Activated CD4-positive, CD25-positive, alpha-beta regulatory T cell treated with anti-CD3 and anti-CD28 coated beads, Interleukin-2, amount 50 U/mL, for 24 hours (primary cell): ENCODE measurements around the gene SPECC1L.
A peak's percentile ranks its signal among the peaks of the same experiment; 100 is the strongest.

ENCODE experiments used
- ATAC-seq, 2 donors: fragments of 150-1000 bp; cut with Tn5 transposase; one replicate each; pipeline ENCODE4 v1.10.0; 2021; ENCODE audit warnings: mild to moderate bottlenecking in 1 of 2, moderate library complexity in 1 of 2

Gene SPECC1L

DNA sequence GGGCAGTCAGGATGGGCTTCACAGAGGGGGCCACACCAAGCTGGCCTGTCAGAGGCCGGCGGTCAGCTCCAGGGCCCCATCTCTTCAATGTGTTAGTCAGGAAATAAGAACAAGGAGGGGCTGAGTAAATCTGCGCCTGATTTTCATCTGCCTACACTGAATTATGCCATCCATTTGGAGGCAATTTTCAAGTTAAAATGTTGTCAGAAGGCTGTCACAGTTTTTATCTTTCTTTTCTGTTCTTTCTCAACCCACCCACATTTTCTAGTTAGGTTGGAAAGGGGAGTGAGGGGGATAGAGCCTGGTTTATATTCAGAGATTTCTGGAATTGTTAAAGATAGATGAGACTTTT, 175.6 kb downstream of the SPECC1L start:
- no peak for ATAC-seq

DNA sequence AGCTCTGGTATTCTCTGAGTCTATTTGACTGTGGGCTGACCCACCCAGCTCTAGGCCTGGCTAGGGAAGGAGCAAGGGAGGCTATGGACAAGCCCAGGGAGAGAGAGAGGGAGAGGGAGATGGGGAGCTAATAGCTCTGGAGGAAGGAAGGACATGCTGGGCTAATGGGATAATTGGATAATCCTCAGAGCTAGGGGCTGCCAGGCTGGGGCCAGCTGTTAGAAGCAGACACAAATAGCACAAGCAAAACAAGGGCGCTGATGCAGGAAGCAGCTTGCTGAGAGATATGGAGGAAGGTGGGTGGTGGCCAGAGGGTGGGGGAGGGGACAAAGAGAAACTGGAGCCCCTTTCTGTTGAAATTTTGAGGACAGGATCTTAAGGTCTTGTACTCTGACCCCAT, 180.0 kb downstream of the SPECC1L start:
- ATAC-seq, result no peak

DNA sequence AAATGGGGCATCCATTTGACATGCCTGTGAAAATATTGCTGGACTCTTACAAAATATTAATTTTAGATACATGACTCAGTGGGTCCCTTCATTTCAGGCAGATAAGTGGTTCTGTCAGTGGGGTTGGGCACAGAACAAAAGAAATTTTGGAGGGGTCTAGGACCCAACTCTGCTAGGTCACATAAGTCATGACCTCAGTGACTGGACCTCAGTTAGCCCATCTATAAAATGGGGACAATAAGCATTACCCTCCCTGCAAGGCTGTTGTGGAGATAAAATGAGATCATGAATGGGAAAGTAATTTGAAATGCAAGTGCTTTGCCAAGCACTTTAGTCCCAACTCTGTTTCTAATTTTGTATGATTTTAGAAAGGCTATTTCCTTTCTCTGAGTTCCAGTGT, 180.5 kb downstream of the SPECC1L start:
- ATAC-seq, result no peak

DNA sequence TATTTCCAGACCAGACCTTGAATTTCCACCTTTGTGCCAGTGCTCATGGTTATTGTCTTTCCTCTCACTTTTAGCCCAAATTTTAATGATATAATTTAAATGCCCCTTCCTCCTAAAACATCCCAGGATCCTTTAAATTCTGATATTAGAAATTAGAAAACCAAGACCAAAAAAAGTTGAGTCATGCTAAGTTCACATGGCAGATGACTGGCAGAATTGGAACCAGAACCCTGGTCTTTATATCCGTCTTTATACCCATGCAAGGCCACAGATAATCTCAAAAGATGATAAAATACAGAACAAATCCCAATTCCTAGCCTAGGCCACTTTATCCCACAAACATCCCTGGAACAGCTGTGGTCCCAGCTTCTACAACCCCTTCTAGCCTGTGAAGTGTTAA, 183.2 kb downstream of the SPECC1L start:
- no peak for ATAC-seq

DNA sequence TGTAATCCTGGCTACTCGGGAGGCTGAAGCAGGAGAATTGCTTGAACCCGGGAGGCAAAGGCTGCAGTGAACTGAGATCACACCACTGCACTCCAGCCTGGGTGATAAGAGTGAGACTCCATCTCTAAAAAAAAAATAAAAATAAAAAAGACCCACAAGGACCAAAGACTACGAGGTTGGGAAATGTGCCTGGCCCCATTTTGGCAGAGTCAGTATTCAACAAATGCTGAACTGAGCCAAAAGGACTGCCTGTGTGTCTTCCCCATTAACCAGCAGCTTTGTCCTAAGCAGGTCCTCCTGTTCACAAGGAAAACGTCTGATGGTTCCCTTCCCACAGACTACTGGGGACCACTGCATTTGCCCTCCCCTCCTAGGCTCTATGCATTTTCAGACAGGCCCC, 184.4 kb downstream of the SPECC1L start:
- ATAC-seq, result no peak

DNA sequence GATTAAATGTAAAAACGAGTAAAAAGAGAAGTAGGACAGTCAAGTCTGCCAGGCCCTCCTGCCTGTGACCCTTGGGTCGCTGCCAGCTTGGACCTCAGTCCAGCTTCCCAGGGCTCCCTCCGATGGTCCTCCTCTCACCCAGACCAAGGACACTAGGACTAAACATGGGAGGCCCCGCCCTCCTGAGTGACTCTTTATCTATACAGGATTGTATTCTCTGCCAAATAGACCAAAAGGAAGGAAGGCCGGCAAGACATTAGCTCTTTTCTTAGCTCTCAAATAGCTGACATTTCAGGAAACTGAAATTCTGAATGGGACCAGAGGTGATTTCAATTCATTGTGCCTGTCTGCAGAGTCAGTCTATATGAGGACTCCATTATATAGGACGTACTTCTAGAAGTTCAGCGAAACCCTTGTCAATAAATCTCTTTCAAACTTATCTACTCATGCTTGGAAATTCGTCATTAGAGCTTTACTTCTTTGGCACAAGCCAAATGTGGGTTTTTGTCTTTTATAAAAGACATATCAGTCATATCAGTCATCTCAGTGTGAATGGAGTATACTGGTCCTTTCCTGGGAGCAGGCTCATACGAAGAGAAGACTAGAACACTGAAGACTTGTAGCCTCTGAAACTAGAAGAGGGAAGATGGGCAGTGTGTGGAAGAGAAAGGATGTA, 185.3 kb downstream of the SPECC1L start:
- ATAC-seq, result no peak

DNA sequence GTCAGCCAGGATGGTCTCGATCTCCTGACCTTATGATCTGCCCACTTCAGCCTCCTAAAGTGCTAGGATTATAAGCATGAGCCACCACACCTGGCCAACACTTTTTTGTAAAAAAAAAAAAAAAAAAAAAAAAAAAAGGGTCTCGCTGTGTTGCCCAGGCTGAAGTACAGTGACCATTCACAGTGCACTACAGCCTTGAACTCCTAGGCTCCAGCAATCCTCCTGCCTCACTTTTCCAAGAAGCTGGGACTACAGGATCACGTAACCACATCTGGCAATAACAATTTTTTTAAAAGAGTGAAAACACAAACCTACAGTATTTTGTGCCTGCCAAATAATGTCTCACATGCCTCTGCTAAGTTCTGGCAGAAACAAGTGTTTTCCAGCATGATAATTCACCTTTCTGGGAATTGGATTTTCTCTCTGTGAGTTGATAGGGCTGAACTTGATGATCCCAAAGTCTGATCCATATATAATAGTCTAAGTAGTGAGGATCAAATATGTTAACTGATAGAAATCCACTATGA, 187.3 kb downstream of the SPECC1L start:
- ATAC-seq, result no peak

DNA sequence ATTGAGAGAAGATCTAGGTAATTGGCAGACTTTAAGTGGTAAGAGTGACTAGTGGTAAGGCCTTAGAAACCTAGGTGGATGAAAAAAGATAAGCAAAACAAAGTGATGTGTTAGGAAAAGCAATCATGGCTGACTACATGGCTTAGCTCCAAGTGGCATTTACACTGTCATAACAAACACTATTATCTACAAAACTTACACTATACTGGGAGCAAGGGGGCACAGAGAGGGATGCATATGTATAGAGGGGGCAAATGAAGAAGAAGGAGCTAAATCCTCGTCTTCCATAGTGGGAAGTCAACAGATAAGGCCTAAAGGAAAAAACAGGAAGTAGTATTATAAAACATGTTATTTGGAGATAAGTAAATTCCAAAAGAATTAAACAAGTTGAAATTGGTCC, 189.3 kb downstream of the SPECC1L start:
- ATAC-seq, result no peak

DNA sequence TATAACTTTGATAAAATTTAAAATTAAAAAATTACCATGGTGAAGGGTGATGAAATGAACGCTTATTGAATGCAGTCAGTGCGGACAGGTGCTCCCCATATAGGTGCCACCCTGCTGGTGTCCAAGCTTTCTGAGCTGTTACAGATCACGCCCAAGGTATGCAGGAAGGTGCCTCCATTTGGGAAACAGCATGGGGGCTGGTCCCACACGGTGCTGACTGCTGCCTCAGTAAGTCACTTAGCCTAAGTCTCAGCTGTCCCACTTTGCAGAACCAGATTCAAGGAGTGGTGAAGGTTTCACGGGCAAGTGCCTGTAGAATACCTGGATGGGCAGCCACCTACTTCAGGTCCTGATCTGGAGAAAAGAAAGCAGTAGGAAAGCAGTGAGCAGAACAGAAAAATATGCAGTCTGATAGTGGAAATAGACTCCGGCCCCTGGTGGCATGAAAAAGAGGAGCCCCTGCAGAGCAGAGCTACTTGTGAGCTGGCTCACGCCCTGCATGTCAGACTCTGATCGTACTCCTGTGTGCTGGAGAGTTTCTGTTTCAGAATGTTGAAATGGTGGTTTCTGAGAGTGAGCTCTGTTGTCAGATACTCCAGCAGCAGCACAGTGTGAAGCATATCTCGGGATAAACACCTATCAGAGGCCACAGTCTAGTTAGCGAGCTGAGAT, 189.9 kb downstream of the SPECC1L start:
- peak; percentile 88 to 95 for ATAC-seq

DNA sequence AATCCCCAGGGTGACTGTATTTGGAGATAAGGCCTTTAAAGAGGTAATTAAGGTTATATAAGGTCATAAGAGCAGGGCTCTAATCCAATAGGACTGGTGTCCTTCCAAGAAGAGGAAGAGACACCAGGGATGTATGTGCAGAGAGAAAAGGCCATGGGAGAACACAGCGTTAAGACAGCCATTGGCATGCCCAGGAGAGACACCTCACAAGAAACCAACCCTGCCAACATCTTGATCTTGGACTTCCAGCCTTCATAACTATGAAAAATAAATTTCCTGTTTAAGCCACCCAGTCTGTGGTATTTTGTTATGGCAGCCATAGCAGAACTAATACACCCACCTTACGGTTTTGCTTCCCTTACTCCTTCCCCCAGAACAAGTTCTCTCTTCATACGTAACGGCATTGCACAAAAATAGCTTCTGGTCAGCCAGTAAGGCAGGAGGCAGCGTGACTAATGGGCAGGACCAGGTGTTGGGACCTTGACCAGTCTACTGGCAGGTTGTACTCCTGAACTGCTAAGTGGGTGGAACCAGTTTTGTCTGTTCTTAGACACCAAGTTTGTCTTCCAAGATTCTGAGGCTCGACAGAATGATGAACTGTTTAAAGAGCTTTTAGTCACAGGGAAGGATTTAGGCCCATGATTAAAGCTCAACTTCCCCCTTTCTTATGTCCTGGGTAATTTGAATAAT, 192.6 kb downstream of the SPECC1L start:
- no peak for ATAC-seq

DNA sequence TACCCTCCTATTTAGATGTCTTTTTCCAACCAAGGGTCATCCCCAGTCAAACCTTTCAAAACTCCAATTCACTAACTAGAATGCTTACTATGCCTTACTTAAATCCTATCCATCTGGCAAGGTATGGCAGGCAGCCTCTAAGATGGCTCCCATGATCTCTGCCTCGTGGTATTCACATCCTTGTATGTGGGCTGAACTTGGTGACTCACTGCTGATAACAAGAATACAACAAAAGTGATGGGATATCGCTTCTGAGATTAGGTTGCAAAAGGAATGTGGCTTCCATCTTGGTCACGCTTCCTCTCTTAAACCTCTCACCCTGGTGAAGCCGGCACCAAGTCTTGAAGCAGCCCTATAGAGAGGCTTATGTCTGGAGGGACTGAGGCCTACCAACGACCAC, 194.9 kb downstream of the SPECC1L start:
- peak in 1 of 2 donors; percentile 14 for ATAC-seq

DNA sequence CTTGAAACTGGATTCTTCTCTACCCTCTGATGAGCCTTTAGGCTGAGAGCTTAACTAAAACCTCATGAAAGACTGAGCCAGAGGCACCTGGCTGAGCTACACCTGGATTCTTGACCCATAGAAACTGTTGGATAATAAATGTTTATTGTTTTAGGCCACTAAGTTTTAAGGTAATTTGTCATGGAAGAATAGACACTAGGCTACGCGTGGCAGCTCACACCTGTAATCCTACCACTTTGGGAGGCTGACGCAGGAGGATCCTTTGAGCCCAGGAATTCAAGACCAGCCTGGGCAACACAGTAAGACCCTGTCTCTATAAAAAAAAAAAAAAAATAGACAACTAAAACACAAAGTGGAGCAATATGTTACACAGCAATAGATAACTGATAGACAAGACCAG, 195.3 kb downstream of the SPECC1L start:
- no peak for ATAC-seq

DNA sequence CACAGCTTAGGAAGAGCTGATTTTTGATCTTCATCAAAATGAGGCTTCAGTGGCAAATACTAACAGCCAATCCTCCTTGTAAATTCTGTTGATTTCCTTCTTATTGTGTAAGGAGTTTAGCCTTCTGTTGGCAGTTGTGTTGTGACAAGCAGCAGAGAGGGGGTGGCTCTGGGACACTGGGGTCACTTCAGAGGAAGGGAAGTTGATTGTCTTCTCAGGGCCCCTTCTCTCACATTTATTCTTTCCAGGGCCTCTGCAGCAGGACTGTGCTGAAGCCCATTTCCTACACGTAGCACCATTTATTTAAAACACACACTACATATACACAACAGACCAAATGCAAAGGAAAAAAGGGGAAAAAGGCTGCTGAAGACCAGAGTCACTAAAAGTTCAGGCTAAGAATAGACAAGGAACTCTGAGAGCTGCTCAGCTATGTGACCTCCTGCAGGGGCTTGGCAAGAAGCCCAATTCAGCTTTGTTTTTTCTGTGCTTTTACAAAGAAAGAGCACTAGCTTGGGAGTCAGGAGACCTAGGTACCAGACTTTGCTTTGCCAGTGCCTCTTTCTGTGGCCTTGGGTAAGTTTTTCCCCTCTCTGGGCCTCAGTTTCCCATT, 196.2 kb downstream of the SPECC1L start:
- no peak for ATAC-seq

DNA sequence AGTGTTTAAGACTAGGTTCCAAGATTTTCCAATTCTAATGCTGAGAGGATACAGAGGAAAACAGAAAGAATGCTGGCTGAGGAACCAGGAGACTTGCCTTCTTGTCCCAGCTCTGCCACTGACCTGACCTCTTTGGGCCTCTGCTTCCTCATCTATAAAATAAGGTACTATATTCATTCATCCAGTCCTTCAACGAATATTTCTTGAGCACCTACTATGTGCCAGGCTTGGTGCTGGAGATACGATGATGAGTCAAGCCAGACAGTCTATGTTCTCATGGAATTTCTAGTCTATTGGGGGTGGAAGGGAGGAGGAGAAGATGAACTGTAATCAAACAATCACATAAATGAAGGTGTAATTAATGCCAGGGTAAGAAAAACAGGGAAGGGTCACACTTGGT, 196.7 kb downstream of the SPECC1L start:
- ATAC-seq, result no peak
